Fibroblast of lung (primary cell): ENCODE measurements around the gene DOHH. TPM values are rescaled to one million over a fixed set of nuclear protein-coding genes. Genes with fewer than 3 reads are reported as not detected.

Source experiments
- DNase-seq, 2 donors: peaks; one replicate each; pipeline versions ENCODE4 v3.0.0 to v3.0.0-alpha.2; 2010; ENCODE audit warnings: low read depth in 2 of 2
- H2AFZ ChIP-seq: 2 replicates; pipeline ENCODE4 v1.5.1; 2012; ENCODE audit warnings: low read length, control low read depth, inconsistent platforms
- H3K27ac ChIP-seq: 2 replicates; pipeline ENCODE4 v1.5.1; 2011; ENCODE audit warnings: low read length, control low read depth; ENCODE audit not compliant: insufficient read depth
- H3K27me3 ChIP-seq: 2 replicates; pipeline ENCODE4 v1.5.1; 2011; ENCODE audit warnings: mild to moderate bottlenecking, low read length; ENCODE audit not compliant: control insufficient read depth, insufficient read depth
- H3K36me3 ChIP-seq: 2 replicates; pipeline ENCODE4 v1.5.1; 2011; ENCODE audit warnings: low read length; ENCODE audit not compliant: control insufficient read depth, insufficient read depth
- H3K4me1 ChIP-seq: 2 replicates; pipeline ENCODE4 v1.5.1; 2011; ENCODE audit warnings: low read length; ENCODE audit not compliant: control insufficient read depth, insufficient read depth; ENCODE audit errors: extremely low read depth
- H3K4me2 ChIP-seq: 2 replicates; pipeline ENCODE4 v1.5.1; 2011; ENCODE audit warnings: low read length, control low read depth; ENCODE audit not compliant: insufficient read depth; ENCODE audit errors: extremely low read depth
- H3K4me3 ChIP-seq, 4 experiments: fragments of 200-600 bp in 1 of 4; sonication (generic) in 1 of 4; replicated peaks in 1 of 4; 2 replicates each; pipeline ENCODE4 v1.5.1; 2011 to 2016; ENCODE audit warnings: low read length in 4 of 4, low read depth in 3 of 4, mild to moderate bottlenecking in 3 of 4, control low read depth in 2 of 4, inconsistent platforms in 1 of 4, mixed read lengths in 1 of 4; ENCODE audit not compliant: insufficient read depth in 1 of 4; ENCODE audit errors: control extremely low read depth in 1 of 4
- H3K79me2 ChIP-seq: 2 replicates; pipeline ENCODE4 v1.5.1; 2012; ENCODE audit warnings: mild to moderate bottlenecking, low read length, inconsistent platforms; ENCODE audit not compliant: control insufficient read depth, insufficient read depth
- H3K9ac ChIP-seq: 2 replicates; pipeline ENCODE4 v1.5.1; 2011; ENCODE audit warnings: mild to moderate bottlenecking, low read length, control low read depth; ENCODE audit not compliant: insufficient read depth
- H3K9me3 ChIP-seq: 2 replicates; pipeline ENCODE4 v1.5.1; 2012; ENCODE audit warnings: low read depth, low read length; ENCODE audit not compliant: control insufficient read depth, insufficient read depth
- H4K20me1 ChIP-seq: 2 replicates; pipeline ENCODE4 v1.5.1; 2011; ENCODE audit warnings: low read length; ENCODE audit not compliant: control insufficient read depth, insufficient read depth; ENCODE audit errors: extremely low read depth
- EZH2 ChIP-seq: IDR thresholded peaks from 2 replicates; pipeline ENCODE4 v1.5.1; 2012; ENCODE audit warnings: low read length, control low read depth, mild to moderate bottlenecking; ENCODE audit errors: missing control alignments
- polyA plus RNA-seq, 2 donors: library from polyadenylated mRNA; depleted of rRNA in 1 of 2; stranded (reverse) in 1 of 2; unstranded in 1 of 2; fragments of >200 nt; gene quantifications; 2 replicates each; pipeline ENCODE4 v1.2.1, GENCODE V29; 2011 to 2012; ENCODE audit warnings: missing spikeins in 1 of 2
- total RNA-seq: library from RNA; depleted of rRNA; stranded (reverse); fragments of >200 nt; gene quantifications from 2 replicates; pipeline ENCODE4 v1.2.1, GENCODE V29; 2014
- TF ChIP-seq, protein P1 (sequence below), 2 donors: IDR thresholded peaks in 1 of 2; conservative IDR thresholded peaks in 1 of 2; 1 replicate in 1 of 2; 2 replicates in 1 of 2; pipeline ENCODE4 v1.5.1; 2011 to 2012; ENCODE audit warnings: low read length in 2 of 2, control low read depth in 1 of 2, inconsistent platforms in 1 of 2, low read depth in 1 of 2, mild to moderate bottlenecking in 1 of 2

Gene DOHH
- total and polyA plus RNA-seq, 2 donors (not counting 1 experiment from before 2014, with no cell fraction given) = 4.1 to 10.1 TPM

DNA sequence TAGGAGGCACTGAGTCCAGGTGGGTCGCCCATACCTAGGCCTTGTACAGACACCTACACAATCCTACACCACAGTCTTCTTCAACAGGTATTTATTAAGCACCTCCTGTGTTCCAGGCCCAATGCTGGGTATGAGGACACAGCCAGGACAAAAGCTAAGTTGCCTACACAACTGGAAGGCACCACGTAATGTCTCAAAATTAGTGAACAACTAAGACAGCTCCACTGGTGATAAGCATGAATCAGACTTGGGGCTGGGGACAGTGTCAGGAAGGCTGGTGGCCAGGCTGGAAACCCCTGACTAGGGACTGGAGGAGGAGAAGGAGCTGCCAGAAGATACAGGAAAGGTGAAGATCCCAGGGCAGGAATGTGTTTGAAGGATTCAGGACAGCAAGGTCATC lies 22.5 kb downstream of the DOHH start:
- H3K27ac ChIP-seq = no peak overlapping the region
- no peak overlapping the region for H3K4me3 ChIP-seq
- no peaks in the 10 kb centered on the region for H3K4me1 ChIP-seq
- no peaks in the 10 kb centered on the region for H4K20me1 ChIP-seq
- DNase-seq = no peak
- H3K27me3 ChIP-seq = peaks cover 12% of the 10 kb centered on the region
- H3K9me3 ChIP-seq = no peaks in the 10 kb centered on the region
- H3K36me3 ChIP-seq = no peaks in the 10 kb centered on the region
- H3K79me2 ChIP-seq = no peaks in the 10 kb centered on the region
- TF ChIP-seq EZH2 = no peak
- TF ChIP-seq, protein P1, sequence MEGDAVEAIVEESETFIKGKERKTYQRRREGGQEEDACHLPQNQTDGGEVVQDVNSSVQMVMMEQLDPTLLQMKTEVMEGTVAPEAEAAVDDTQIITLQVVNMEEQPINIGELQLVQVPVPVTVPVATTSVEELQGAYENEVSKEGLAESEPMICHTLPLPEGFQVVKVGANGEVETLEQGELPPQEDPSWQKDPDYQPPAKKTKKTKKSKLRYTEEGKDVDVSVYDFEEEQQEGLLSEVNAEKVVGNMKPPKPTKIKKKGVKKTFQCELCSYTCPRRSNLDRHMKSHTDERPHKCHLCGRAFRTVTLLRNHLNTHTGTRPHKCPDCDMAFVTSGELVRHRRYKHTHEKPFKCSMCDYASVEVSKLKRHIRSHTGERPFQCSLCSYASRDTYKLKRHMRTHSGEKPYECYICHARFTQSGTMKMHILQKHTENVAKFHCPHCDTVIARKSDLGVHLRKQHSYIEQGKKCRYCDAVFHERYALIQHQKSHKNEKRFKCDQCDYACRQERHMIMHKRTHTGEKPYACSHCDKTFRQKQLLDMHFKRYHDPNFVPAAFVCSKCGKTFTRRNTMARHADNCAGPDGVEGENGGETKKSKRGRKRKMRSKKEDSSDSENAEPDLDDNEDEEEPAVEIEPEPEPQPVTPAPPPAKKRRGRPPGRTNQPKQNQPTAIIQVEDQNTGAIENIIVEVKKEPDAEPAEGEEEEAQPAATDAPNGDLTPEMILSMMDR (conservative IDR thresholded peaks at IDR 0.05 in 1 of 2, IDR thresholded peaks at IDR 0.05 in 1 of 2; ENCODE audit: low read depth in 1 of 2, low read length in 2 of 2) = no peak
- no peak overlapping the region for H3K9ac ChIP-seq
- no peak overlapping the region for H2AFZ ChIP-seq
- no peak overlapping the region for H3K4me2 ChIP-seq

DNA sequence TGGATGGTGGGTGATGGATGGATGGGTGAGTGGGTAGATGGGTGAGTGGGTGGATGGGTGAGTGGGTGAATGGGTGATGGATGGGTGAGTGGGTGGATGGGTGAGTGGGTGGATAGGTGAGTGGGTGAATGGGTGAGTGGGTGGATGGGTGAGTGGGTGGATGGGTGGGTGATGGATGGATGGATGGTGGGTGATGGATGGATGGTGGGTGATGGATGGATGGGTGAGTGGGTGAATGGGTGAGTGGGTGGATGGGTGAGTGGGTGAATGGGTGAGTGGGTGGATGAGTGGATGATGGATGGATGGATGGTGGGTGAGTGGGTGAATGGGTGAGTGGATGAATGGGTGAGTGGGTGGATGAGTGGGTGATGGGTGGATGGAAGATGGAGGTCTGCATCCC lies 23.0 kb downstream of the DOHH start:
- no peak for TF ChIP-seq EZH2
- TF ChIP-seq, protein P1 (conservative IDR thresholded peaks at IDR 0.05 in 1 of 2, IDR thresholded peaks at IDR 0.05 in 1 of 2; ENCODE audit: low read depth in 1 of 2, low read length in 2 of 2) = no peak
- Histone ChIP-seq H3K4me1 (no peaks in the 10 kb centered on the region), H3K4me3 (no peak overlapping the region), H3K9me3 (no peaks in the 10 kb centered on the region), H3K36me3 (no peaks in the 10 kb centered on the region), H3K27ac (no peak overlapping the region), H2AFZ (no peak overlapping the region), H3K4me2 (no peak overlapping the region), H3K79me2 (no peaks in the 10 kb centered on the region), H3K9ac (no peak overlapping the region), H4K20me1 (no peaks in the 10 kb centered on the region), H3K27me3 (peaks cover 12% of the 10 kb centered on the region)
- no peak for DNase-seq

DNA sequence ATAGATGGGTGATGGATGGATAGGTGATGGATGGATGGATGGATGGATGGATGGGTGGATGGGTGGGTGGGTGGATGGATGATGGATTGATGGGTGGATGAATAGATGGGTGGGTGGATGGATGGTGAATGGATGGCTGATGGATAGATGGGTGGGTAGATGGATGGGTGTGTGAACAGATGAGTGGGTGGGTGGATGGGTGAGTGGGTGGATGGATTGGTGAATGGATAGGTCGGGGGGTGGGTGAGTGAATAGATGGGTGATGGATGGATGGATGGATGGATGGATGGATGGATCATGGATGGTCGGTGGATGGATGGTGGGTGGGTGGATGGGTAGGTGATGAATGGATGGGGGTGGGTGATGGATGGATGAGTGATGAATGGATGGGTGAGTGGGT lies 23.6 kb downstream of the DOHH start:
- DNase-seq = no peak
- Histone ChIP-seq H3K27me3 (peaks cover 6% of the 10 kb centered on the region), H3K9ac (no peak overlapping the region), H3K27ac (no peak overlapping the region), H3K4me3 (no peak overlapping the region), H3K9me3 (no peaks in the 10 kb centered on the region), H3K4me1 (peaks cover 3% of the 10 kb centered on the region), H2AFZ (no peak overlapping the region), H4K20me1 (no peaks in the 10 kb centered on the region), H3K79me2 (no peaks in the 10 kb centered on the region), H3K4me2 (no peak overlapping the region), H3K36me3 (no peaks in the 10 kb centered on the region)
- TF ChIP-seq, protein P1 (conservative IDR thresholded peaks at IDR 0.05 in 1 of 2, IDR thresholded peaks at IDR 0.05 in 1 of 2; ENCODE audit: low read depth in 1 of 2, low read length in 2 of 2) = no peak
- no peak for TF ChIP-seq EZH2
